WTC11 (cell line): ENCODE data around the gene MRAS. TPM values are rescaled to one million over a fixed set of nuclear protein-coding genes. Genes with fewer than 3 reads are reported as not detected.
A peak's percentile ranks its signal among the peaks of the same experiment; 100 is the strongest.

Experiments
- ATF1 ChIP-seq: sonication (generic); formaldehyde crosslinking; IDR thresholded peaks from 2 replicates; pipeline ENCODE4 v1.8.1; 2023; ENCODE audit warnings: mild to moderate bottlenecking, moderate library complexity, missing genetic modification reagents
- CREB1 ChIP-seq: sonication (generic); formaldehyde crosslinking; IDR thresholded peaks from 2 replicates; pipeline ENCODE4 v1.8.0; 2023; ENCODE audit warnings: mild to moderate bottlenecking, missing genetic modification reagents
- CREM ChIP-seq: sonication (generic); formaldehyde crosslinking; IDR thresholded peaks from 2 replicates; pipeline ENCODE4 v1.8.1; 2022; ENCODE audit warnings: mild to moderate bottlenecking, missing genetic modification reagents, moderate library complexity
- ELF4 ChIP-seq: sonication (generic); formaldehyde crosslinking; IDR thresholded peaks from 2 replicates; pipeline ENCODE4 v1.8.1; 2022; ENCODE audit warnings: low read depth, mild to moderate bottlenecking, moderate library complexity, missing genetic modification reagents
- ERG ChIP-seq: fragments of 250-450 bp; sonication (Bioruptor Pico); IDR thresholded peaks from 2 replicates; pipeline ENCODE4 v1.8.0; 2021; ENCODE audit warnings: mild to moderate bottlenecking
- ESRRA ChIP-seq: sonication (generic); formaldehyde crosslinking; IDR thresholded peaks from 2 replicates; pipeline ENCODE4 v1.8.1; 2022; ENCODE audit warnings: mild to moderate bottlenecking, missing genetic modification reagents, borderline replicate concordance
- GTF2I ChIP-seq: fragments of 250-450 bp; sonication (Bioruptor Pico); conservative IDR thresholded peaks from 2 replicates; pipeline ENCODE4 v1.4.0; 2021; ENCODE audit warnings: mild to moderate bottlenecking
- HMGA2 ChIP-seq: fragments of 250-450 bp; sonication (Bioruptor Pico); IDR thresholded peaks from 2 replicates; pipeline ENCODE4 v1.4.0; 2021; ENCODE audit warnings: mild to moderate bottlenecking, moderate library complexity
- KAT7 ChIP-seq: sonication (generic); formaldehyde crosslinking; IDR thresholded peaks from 2 replicates; pipeline ENCODE4 v1.8.1; 2023; ENCODE audit warnings: missing genetic modification reagents, mild to moderate bottlenecking, borderline replicate concordance
- MYBL2 ChIP-seq: sonication (generic); formaldehyde crosslinking; IDR thresholded peaks from 2 replicates; pipeline ENCODE4 v1.8.1; 2023; ENCODE audit warnings: mild to moderate bottlenecking, moderate library complexity, missing genetic modification reagents
- NR2C2 ChIP-seq: sonication (generic); formaldehyde crosslinking; IDR thresholded peaks from 2 replicates; pipeline ENCODE4 v1.8.0; 2022; ENCODE audit warnings: mild to moderate bottlenecking, missing genetic modification reagents
- OVOL2 ChIP-seq: fragments of 250-450 bp; sonication (Bioruptor Pico); IDR thresholded peaks from 2 replicates; pipeline ENCODE4 v1.9.0; 2021; ENCODE audit warnings: mild to moderate bottlenecking, borderline replicate concordance
- SMAD3 ChIP-seq: sonication (generic); formaldehyde crosslinking; IDR thresholded peaks from 2 replicates; pipeline ENCODE4 v1.8.0; 2022; ENCODE audit warnings: missing genetic modification reagents, mild to moderate bottlenecking, borderline replicate concordance
- TEAD4 ChIP-seq: sonication (generic); formaldehyde crosslinking; IDR thresholded peaks from 2 replicates; pipeline ENCODE4 v1.8.0; 2022; ENCODE audit warnings: mild to moderate bottlenecking, missing genetic modification reagents
- USF1 ChIP-seq: sonication (generic); formaldehyde crosslinking; IDR thresholded peaks from 2 replicates; pipeline ENCODE4 v1.8.0; 2022; ENCODE audit warnings: mild to moderate bottlenecking, missing genetic modification reagents
- ZNF121 ChIP-seq: sonication (generic); formaldehyde crosslinking; IDR thresholded peaks from 2 replicates; pipeline ENCODE4 v1.8.0; 2023; ENCODE audit warnings: missing genetic modification reagents
- ZNF317 ChIP-seq: sonication (generic); formaldehyde crosslinking; IDR thresholded peaks from 2 replicates; pipeline ENCODE4 v1.8.1; 2023; ENCODE audit warnings: low read depth, mild to moderate bottlenecking, moderate library complexity, missing genetic modification reagents, borderline replicate concordance
- total RNA-seq: library from RNA; stranded (reverse); gene quantifications from 3 replicates; pipeline ENCODE4 v1.2.3, GENCODE V29; 2021
- TF ChIP-seq, protein P1 (sequence below): sonication (generic); formaldehyde crosslinking; IDR thresholded peaks from 2 replicates; pipeline ENCODE4 v1.8.0; 2022; ENCODE audit warnings: mild to moderate bottlenecking, missing genetic modification reagents
- TF ChIP-seq, protein P2 (sequence below): sonication (generic); formaldehyde crosslinking; IDR thresholded peaks from 2 replicates; pipeline ENCODE4 v1.8.1; 2022; ENCODE audit warnings: mild to moderate bottlenecking, moderate library complexity, missing genetic modification reagents
- TF ChIP-seq, protein P3 (sequence below): sonication (generic); formaldehyde crosslinking; IDR thresholded peaks from 2 replicates; pipeline ENCODE4 v1.8.1; 2023; ENCODE audit warnings: mild to moderate bottlenecking, moderate library complexity, missing genetic modification reagents
- TF ChIP-seq, protein P4 (sequence below): fragments of 250-450 bp; sonication (Bioruptor Pico); conservative IDR thresholded peaks from 2 replicates; pipeline ENCODE4 v1.9.0; 2021; ENCODE audit warnings: mild to moderate bottlenecking
- TF ChIP-seq, protein P5 (sequence below): sonication (generic); formaldehyde crosslinking; IDR thresholded peaks from 2 replicates; pipeline ENCODE4 v1.8.1; 2022; ENCODE audit warnings: mild to moderate bottlenecking, missing genetic modification reagents, moderate library complexity, borderline replicate concordance
- TF ChIP-seq, protein P6 (sequence below): sonication (generic); formaldehyde crosslinking; IDR thresholded peaks from 2 replicates; pipeline ENCODE4 v1.8.1; 2023; ENCODE audit warnings: mild to moderate bottlenecking, missing genetic modification reagents, moderate library complexity
- TF ChIP-seq, protein P7 (sequence below): sonication (generic); formaldehyde crosslinking; conservative IDR thresholded peaks from 2 replicates; pipeline ENCODE4 v1.8.1; 2022; ENCODE audit warnings: mild to moderate bottlenecking, missing genetic modification reagents
- TF ChIP-seq, protein P8 (sequence below): sonication (generic); formaldehyde crosslinking; IDR thresholded peaks from 2 replicates; pipeline ENCODE4 v1.8.0; 2023; ENCODE audit warnings: missing genetic modification reagents
- TF ChIP-seq, protein P9 (sequence below): sonication (generic); formaldehyde crosslinking; IDR thresholded peaks from 2 replicates; pipeline ENCODE4 v1.8.0; 2022; ENCODE audit warnings: mild to moderate bottlenecking, missing genetic modification reagents

MRAS gene
- total RNA-seq, 1 experiment from 2014 or later, result 14.8 TPM

DNA sequence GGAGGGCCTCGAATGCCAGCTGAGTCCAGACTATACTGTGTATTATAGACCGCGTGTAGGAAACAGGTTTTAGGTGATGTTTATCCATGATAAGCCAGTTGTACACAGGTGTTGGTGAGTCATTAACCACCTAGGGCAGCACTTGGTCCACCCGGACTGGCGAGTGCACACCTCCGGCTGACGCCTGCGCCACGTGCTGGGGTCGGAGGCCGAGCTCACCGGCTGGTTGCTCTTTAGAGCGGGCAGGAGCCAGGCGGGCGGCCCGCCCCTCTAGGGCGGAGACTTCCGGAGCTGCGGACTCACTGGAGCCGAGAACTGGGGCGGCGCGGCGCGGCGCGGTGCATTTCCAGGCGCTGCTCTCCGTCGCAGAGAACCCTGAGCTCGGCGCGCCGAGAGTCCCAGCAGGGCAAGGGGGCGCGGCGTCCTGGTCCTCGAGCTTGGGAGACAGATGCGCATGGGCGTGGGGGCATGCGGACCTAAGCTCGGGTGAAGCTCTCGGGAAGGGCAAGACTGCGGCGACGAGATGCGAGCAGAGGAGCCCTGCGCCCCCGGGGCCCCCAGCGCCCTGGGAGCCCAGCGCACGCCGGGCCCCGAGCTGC, 86.0 kb downstream of the MRAS start, which contains the start of gene ESYT3 (continued):
- no peak for TF ChIP-seq ATF1 (CRISPR knock-in tag)
- TF ChIP-seq SMAD3 (CRISPR knock-in tag), result peak; percentile 97
- no peak for TF ChIP-seq HMGA2 (CRISPR knock-in tag)
- TF ChIP-seq ERG (CRISPR knock-in tag), result no peak
- TF ChIP-seq OVOL2 (CRISPR knock-in tag), result no peak
- TF ChIP-seq, protein P1, sequence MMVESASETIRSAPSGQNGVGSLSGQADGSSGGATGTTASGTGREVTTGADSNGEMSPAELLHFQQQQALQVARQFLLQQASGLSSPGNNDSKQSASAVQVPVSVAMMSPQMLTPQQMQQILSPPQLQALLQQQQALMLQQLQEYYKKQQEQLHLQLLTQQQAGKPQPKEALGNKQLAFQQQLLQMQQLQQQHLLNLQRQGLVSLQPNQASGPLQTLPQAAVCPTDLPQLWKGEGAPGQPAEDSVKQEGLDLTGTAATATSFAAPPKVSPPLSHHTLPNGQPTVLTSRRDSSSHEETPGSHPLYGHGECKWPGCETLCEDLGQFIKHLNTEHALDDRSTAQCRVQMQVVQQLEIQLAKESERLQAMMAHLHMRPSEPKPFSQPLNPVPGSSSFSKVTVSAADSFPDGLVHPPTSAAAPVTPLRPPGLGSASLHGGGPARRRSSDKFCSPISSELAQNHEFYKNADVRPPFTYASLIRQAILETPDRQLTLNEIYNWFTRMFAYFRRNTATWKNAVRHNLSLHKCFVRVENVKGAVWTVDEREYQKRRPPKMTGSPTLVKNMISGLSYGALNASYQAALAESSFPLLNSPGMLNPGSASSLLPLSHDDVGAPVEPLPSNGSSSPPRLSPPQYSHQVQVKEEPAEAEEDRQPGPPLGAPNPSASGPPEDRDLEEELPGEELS (CRISPR knock-in tag), result peak; percentile 95
- TF ChIP-seq, protein P2, sequence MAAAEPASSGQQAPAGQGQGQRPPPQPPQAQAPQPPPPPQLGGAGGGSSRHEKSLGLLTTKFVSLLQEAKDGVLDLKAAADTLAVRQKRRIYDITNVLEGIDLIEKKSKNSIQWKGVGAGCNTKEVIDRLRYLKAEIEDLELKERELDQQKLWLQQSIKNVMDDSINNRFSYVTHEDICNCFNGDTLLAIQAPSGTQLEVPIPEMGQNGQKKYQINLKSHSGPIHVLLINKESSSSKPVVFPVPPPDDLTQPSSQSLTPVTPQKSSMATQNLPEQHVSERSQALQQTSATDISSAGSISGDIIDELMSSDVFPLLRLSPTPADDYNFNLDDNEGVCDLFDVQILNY (CRISPR knock-in tag), result peak; percentile 91; the same call in 1 of the 2 replicates
- TF ChIP-seq, protein P3, sequence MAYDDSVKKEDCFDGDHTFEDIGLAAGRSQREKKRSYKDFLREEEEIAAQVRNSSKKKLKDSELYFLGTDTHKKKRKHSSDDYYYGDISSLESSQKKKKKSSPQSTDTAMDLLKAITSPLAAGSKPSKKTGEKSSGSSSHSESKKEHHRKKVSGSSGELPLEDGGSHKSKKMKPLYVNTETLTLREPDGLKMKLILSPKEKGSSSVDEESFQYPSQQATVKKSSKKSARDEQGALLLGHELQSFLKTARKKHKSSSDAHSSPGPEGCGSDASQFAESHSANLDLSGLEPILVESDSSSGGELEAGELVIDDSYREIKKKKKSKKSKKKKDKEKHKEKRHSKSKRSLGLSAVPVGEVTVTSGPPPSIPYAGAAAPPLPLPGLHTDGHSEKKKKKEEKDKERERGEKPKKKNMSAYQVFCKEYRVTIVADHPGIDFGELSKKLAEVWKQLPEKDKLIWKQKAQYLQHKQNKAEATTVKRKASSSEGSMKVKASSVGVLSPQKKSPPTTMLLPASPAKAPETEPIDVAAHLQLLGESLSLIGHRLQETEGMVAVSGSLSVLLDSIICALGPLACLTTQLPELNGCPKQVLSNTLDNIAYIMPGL, result 0 out of 2 replicates have a peak, but pooled peaks have one; percentile 67
- TF ChIP-seq, protein P4, sequence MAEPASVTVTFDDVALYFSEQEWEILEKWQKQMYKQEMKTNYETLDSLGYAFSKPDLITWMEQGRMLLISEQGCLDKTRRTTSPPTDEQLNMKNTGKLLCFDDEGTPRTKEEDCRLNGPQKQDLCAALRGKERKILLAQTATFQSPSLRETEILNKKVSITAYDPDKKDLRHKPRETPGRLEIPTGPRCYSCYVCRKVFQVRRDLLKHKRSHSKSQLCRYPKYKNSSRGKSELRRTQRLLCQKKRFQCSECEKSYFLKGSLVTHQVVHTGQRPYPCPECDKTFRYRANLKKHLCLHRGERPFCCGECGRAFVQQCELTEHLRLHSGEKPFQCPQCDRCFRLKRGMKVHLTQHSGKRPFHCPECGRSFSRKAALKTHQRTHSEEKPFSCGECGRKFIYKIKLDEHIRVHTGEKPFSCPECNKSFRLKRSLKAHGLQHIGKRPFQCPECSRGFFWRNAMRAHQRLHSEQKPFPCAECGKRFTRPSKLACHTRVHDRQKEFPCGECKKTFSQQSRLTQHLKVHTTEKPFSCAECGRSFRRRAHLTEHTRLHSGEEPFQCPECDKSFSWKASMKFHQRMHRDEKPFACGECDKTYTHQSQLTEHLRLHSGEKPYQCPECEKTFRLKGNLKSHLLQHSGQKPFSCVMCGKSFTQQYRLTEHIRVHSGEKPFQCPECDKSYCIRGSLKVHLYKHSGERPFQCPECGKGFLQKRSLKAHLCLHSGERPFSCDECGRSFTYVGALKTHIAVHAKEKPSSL, result no peak
- TF ChIP-seq, protein P5, sequence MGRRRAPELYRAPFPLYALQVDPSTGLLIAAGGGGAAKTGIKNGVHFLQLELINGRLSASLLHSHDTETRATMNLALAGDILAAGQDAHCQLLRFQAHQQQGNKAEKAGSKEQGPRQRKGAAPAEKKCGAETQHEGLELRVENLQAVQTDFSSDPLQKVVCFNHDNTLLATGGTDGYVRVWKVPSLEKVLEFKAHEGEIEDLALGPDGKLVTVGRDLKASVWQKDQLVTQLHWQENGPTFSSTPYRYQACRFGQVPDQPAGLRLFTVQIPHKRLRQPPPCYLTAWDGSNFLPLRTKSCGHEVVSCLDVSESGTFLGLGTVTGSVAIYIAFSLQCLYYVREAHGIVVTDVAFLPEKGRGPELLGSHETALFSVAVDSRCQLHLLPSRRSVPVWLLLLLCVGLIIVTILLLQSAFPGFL (CRISPR knock-in tag), result 0 out of 2 replicates have a peak, but pooled peaks have one; percentile 60
- peak; percentile 62; the same call in 1 of the 2 replicates for TF ChIP-seq CREB1 (CRISPR knock-in tag)
- TF ChIP-seq NR2C2 (CRISPR knock-in tag), result peak; percentile 65; the same call in 1 of the 2 replicates
- peak; percentile 85 for TF ChIP-seq CREM (CRISPR knock-in tag)
- TF ChIP-seq, protein P6, sequence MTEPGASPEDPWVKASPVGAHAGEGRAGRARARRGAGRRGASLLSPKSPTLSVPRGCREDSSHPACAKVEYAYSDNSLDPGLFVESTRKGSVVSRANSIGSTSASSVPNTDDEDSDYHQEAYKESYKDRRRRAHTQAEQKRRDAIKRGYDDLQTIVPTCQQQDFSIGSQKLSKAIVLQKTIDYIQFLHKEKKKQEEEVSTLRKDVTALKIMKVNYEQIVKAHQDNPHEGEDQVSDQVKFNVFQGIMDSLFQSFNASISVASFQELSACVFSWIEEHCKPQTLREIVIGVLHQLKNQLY (CRISPR knock-in tag), result peak; percentile 92; the same call in 1 of the 2 replicates
- TF ChIP-seq, protein P7, sequence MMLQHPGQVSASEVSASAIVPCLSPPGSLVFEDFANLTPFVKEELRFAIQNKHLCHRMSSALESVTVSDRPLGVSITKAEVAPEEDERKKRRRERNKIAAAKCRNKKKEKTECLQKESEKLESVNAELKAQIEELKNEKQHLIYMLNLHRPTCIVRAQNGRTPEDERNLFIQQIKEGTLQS (CRISPR knock-in tag), result peak; percentile 66; the same call in 1 of the 2 replicates
- peak; percentile 91; the same call in 1 of the 2 replicates for TF ChIP-seq TEAD4
- TF ChIP-seq ZNF317 (CRISPR knock-in tag), result peak; percentile 71
- TF ChIP-seq ZNF121 (CRISPR knock-in tag), result no peak
- TF ChIP-seq, protein P8, sequence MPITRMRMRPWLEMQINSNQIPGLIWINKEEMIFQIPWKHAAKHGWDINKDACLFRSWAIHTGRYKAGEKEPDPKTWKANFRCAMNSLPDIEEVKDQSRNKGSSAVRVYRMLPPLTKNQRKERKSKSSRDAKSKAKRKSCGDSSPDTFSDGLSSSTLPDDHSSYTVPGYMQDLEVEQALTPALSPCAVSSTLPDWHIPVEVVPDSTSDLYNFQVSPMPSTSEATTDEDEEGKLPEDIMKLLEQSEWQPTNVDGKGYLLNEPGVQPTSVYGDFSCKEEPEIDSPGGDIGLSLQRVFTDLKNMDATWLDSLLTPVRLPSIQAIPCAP, result 0 out of 2 replicates have a peak, but pooled peaks have one; percentile 77
- TF ChIP-seq KAT7, result 0 out of 2 replicates have a peak, but pooled peaks have one; percentile 41
- peak; percentile 91 for TF ChIP-seq USF1 (CRISPR knock-in tag)
- TF ChIP-seq GTF2I (CRISPR knock-in tag), result no peak
- no peak; the same call in 1 of the 2 replicates for TF ChIP-seq ELF4 (CRISPR knock-in tag)
- TF ChIP-seq ESRRA (CRISPR knock-in tag), result no peak; the same call in 1 of the 2 replicates
- TF ChIP-seq, protein P9, sequence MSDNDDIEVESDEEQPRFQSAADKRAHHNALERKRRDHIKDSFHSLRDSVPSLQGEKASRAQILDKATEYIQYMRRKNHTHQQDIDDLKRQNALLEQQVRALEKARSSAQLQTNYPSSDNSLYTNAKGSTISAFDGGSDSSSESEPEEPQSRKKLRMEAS (CRISPR knock-in tag), result peak; percentile 100
- peak; percentile 89 for TF ChIP-seq MYBL2
